ENCODE data around the gene SLC22A6. TPM values are rescaled to one million over a fixed set of nuclear protein-coding genes. Genes with fewer than 3 reads are reported as not detected.
A peak's percentile ranks its signal among the peaks of the same experiment; 100 is the strongest.

SLC22A6 gene
- total RNA-seq, 1 donor from 2014 or later = not detected

GRCh38 chr11:63022441-63022840 lies 37.7 kb upstream of the SLC22A6 start:
- H3K27me3 Mint-ChIP-seq (ENCODE audit: unreplicated experiment) = peaks cover 5% of the 10 kb centered on the region
- H3K36me3 Mint-ChIP-seq (ENCODE audit: unreplicated experiment) = no peaks in the 10 kb centered on the region
- H3K4me3 Mint-ChIP-seq (ENCODE audit: unreplicated experiment) = no peak overlapping the region
- TF ChIP-seq CTCF (IDR thresholded peaks at IDR 0.05; ENCODE audit: partially characterized antibody, unreplicated experiment) = no peak
- no peak for DNase-seq
- peaks cover 19% of the 10 kb centered on the region for H3K4me1 Mint-ChIP-seq (ENCODE audit: low read depth, unreplicated experiment)
- no peak overlapping the region for H3K27ac Mint-ChIP-seq (ENCODE audit: unreplicated experiment)
- H3K9me3 Mint-ChIP-seq (ENCODE audit: unreplicated experiment) = peaks cover 7% of the 10 kb centered on the region

- DNase-seq = peak; percentile 39
- Mint-ChIP-seq H3K9me3 (ENCODE audit: unreplicated experiment) (peaks cover 7% of the 10 kb centered on the region), H3K27ac (ENCODE audit: unreplicated experiment) (no peak overlapping the region), H3K36me3 (ENCODE audit: unreplicated experiment) (no peaks in the 10 kb centered on the region), H3K4me1 (ENCODE audit: low read depth, unreplicated experiment) (peaks cover 19% of the 10 kb centered on the region), H3K4me3 (ENCODE audit: unreplicated experiment) (no peak overlapping the region), H3K27me3 (ENCODE audit: unreplicated experiment) (peaks cover 5% of the 10 kb centered on the region)
- peak; percentile 74 for TF ChIP-seq CTCF (IDR thresholded peaks at IDR 0.05; ENCODE audit: partially characterized antibody, unreplicated experiment)
These were observed 36.0 kb upstream of the SLC22A6 start for GRCh38 chr11:63020671-63021291.

- Mint-ChIP-seq H3K36me3 (ENCODE audit: unreplicated experiment) (no peaks in the 10 kb centered on the region), H3K4me1 (ENCODE audit: low read depth, unreplicated experiment) (peaks cover 19% of the 10 kb centered on the region), H3K27ac (ENCODE audit: unreplicated experiment) (no peak overlapping the region), H3K9me3 (ENCODE audit: unreplicated experiment) (peaks cover 10% of the 10 kb centered on the region), H3K27me3 (ENCODE audit: unreplicated experiment) (peaks cover 9% of the 10 kb centered on the region), H3K4me3 (ENCODE audit: unreplicated experiment) (no peak overlapping the region)
- DNase-seq = no peak
- no peak for TF ChIP-seq CTCF (IDR thresholded peaks at IDR 0.05; ENCODE audit: partially characterized antibody, unreplicated experiment)
These were observed 34.7 kb upstream of the SLC22A6 start for GRCh38 chr11:63019506-63019905.

- Mint-ChIP-seq H3K9me3 (ENCODE audit: unreplicated experiment) (peaks cover 10% of the 10 kb centered on the region), H3K4me3 (ENCODE audit: unreplicated experiment) (no peak overlapping the region), H3K36me3 (ENCODE audit: unreplicated experiment) (no peaks in the 10 kb centered on the region), H3K27ac (ENCODE audit: unreplicated experiment) (no peak overlapping the region), H3K4me1 (ENCODE audit: low read depth, unreplicated experiment) (peaks cover 12% of the 10 kb centered on the region), H3K27me3 (ENCODE audit: unreplicated experiment) (peaks cover 7% of the 10 kb centered on the region)
- no peak for DNase-seq
- no peak for TF ChIP-seq CTCF (IDR thresholded peaks at IDR 0.05; ENCODE audit: partially characterized antibody, unreplicated experiment)
These were observed 32.7 kb upstream of the SLC22A6 start for GRCh38 chr11:63017306-63017974.

GRCh38 chr11:63015521-63016215 lies 30.9 kb upstream of the SLC22A6 start, which contains the start of gene SLC22A8:
Gene SLC22A8 (minus strand): TSS chr11:63015841. CDS start chr11:63014958, 883 bp downstream.
- Mint-ChIP-seq H3K4me3 (ENCODE audit: unreplicated experiment) (no peak within 1 kb of the TSS), H3K4me1 (ENCODE audit: low read depth, unreplicated experiment) (peaks cover 3% of the 10 kb centered on the region), H3K36me3 (ENCODE audit: unreplicated experiment) (no peaks in the 10 kb centered on the region), H3K27ac (ENCODE audit: unreplicated experiment) (no peak within 1 kb of the TSS), H3K27me3 (ENCODE audit: unreplicated experiment) (peaks cover 7% of the 10 kb centered on the region), H3K9me3 (ENCODE audit: unreplicated experiment) (peaks cover 8% of the 10 kb centered on the region)
- DNase-seq = no peak
- TF ChIP-seq CTCF (IDR thresholded peaks at IDR 0.05; ENCODE audit: partially characterized antibody, unreplicated experiment) = no peak

Measured in glutamatergic neuron (in vitro differentiated cells).